GM12878 (cell line): Measurements from ENCODE around the gene B3GALNT2. TPM values are rescaled to one million over a fixed set of nuclear protein-coding genes. Genes with fewer than 3 reads are reported as not detected.

Source experiments
- ATAC-seq: fragments of 200-7000 bp; cut with Tn5 transposase; 3 replicates; pipeline ENCODE4 v1.9.1; 2020; ENCODE audit warnings: mild to moderate bottlenecking, moderate library complexity
- BruUV-seq: library from RNA; stranded (reverse); fragments of 400-500 nt; replicated peaks from 2 replicates; lab custom pipeline; 2021; lab: Mats Ljungman, UMichigan
- CTCF ChIA-PET: fragments of 300-600 bp; sonication (Branson Sonifier 250); formaldehyde crosslinking; extraction: SDS; loops from one replicate; lab custom pipeline; 2021; ENCODE audit warnings: inconsistent platforms; lab: Yijun Ruan, JAX
- POLR2A ChIA-PET: fragments of 350-600 bp; formaldehyde crosslinking; extraction: SDS; loops from one replicate; lab custom pipeline; 2021; ENCODE audit warnings: inconsistent platforms; lab: Charles Lee
- RAD21 ChIA-PET: fragments of 300-600 bp; sonication (Branson Sonifier 250); formaldehyde crosslinking; loops from one replicate; lab custom pipeline; 2023; ENCODE audit warnings: antibody characterized with exemption; ENCODE audit not compliant: unreplicated experiment; lab: Charles Lee
- SMC1A ChIA-PET: fragments of 300-600 bp; sonication (Branson Sonifier 250); formaldehyde crosslinking; loops from one replicate; lab custom pipeline; 2023; ENCODE audit not compliant: unreplicated experiment, uncharacterized antibody; lab: Charles Lee
- DNase-seq: peaks from one replicate; pipeline ENCODE4 v3.0.0-alpha.2; 2011; ENCODE audit warnings: low read depth, low spot score
- FAIRE-seq: peaks from 3 replicates; lab custom pipeline; 2011; peaks lifted over from hg19 to GRCh38; lab: Jason Lieb, UNC
- H2AFZ ChIP-seq: 2 replicates; pipeline ENCODE4 v1.6.0; 2011; ENCODE audit warnings: low read depth, low read length, control low read depth; ENCODE audit not compliant: control insufficient read depth
- H3K27ac ChIP-seq: 2 replicates; pipeline ENCODE4 v1.5.1; 2011; ENCODE audit warnings: control low read depth; ENCODE audit not compliant: control insufficient read depth, insufficient read depth
- H3K27me3 ChIP-seq, 2 experiments: replicated peaks in 1 of 2; 2 replicates each; pipeline versions ENCODE4 v1.6.0 to v1.6.1; 2011; ENCODE audit warnings: low read length in 1 of 2; ENCODE audit not compliant: control insufficient read depth in 2 of 2, insufficient read depth in 2 of 2
- H3K36me3 ChIP-seq, 2 experiments: 2 replicates each; pipeline ENCODE4 v1.5.1; 2011; ENCODE audit warnings: low read length in 1 of 2; ENCODE audit not compliant: control insufficient read depth in 2 of 2, insufficient read depth in 2 of 2
- H3K4me1 ChIP-seq: 2 replicates; pipeline ENCODE4 v1.6.1; 2011; ENCODE audit warnings: mild to moderate bottlenecking, low read length, moderate library complexity, mixed read lengths; ENCODE audit not compliant: control insufficient read depth, insufficient read depth
- H3K4me2 ChIP-seq: 2 replicates; pipeline ENCODE4 v1.6.0; 2011; ENCODE audit warnings: control low read depth; ENCODE audit not compliant: control insufficient read depth, insufficient read depth
- H3K4me3 ChIP-seq: fragments of 200-600 bp; sonication (generic); 2 replicates; pipeline ENCODE4 v1.5.1; 2016
- H3K79me2 ChIP-seq: 2 replicates; pipeline ENCODE4 v1.6.0; 2011; ENCODE audit warnings: low read length; ENCODE audit not compliant: control insufficient read depth, insufficient read depth
- H3K9ac ChIP-seq: 2 replicates; pipeline ENCODE4 v1.8.0; 2011; ENCODE audit warnings: low read length, control low read depth, mixed read lengths; ENCODE audit not compliant: control insufficient read depth, insufficient read depth
- H3K9me3 ChIP-seq: replicated peaks from 3 replicates; pipeline ENCODE4 v1.5.1; 2011; ENCODE audit warnings: mild to moderate bottlenecking, low read length; ENCODE audit not compliant: control insufficient read depth, insufficient read depth
- H4K20me1 ChIP-seq: 2 replicates; pipeline ENCODE4 v1.6.0; 2011; ENCODE audit not compliant: control insufficient read depth, insufficient read depth
- ATF2 ChIP-seq: IDR thresholded peaks from 2 replicates; pipeline ENCODE4 v1.6.1; 2012; ENCODE audit warnings: low read length, inconsistent platforms
- BACH1 ChIP-seq: fragments of 450-650 bp; IDR thresholded peaks from 2 replicates; pipeline ENCODE4 v1.6.1; 2017; ENCODE audit warnings: mild to moderate bottlenecking, borderline replicate concordance
- IKZF1 ChIP-seq: fragments of 450-650 bp; conservative IDR thresholded peaks from 2 replicates; pipeline ENCODE4 v1.6.1; 2017; ENCODE audit warnings: antibody characterized with exemption, mild to moderate bottlenecking
- ZNF384 ChIP-seq: IDR thresholded peaks from 2 replicates; pipeline ENCODE4 v1.6.1; 2012; ENCODE audit warnings: low read depth, mild to moderate bottlenecking, low read length, improper control_type of control experiment, borderline replicate concordance
- WGBS: methylation state at CpG from one replicate; pipeline ENCODE4 v1.1.6; 2016; ENCODE audit warnings: low lambda C conversion rate; ENCODE audit not compliant: insufficient replicate concordance, insufficient coverage; ENCODE audit errors: missing lambda C conversion rate; 5-methylcytosine and 5-hydroxymethylcytosine counted together
- in situ Hi-C: fragments of 300-500 bp; cut with MboI; formaldehyde crosslinking; loops from 9 replicates; pipeline ENCODE4 v1.14.3; 2018; ENCODE audit warnings: mixed read lengths
- intact Hi-C: fragments of 100-400 bp; cut with micrococcal nuclease; formaldehyde crosslinking; loops from one replicate; pipeline ENCODE4 v1.14.2; 2022; ENCODE audit not compliant: unreplicated experiment
- polyA plus RNA-seq, 11 experiments: library from polyadenylated mRNA; depleted of rRNA in 4 of 11; unstranded in 6 of 11; stranded (reverse) in 5 of 11; fragments of >200 nt; fragmentation: Nextera tagmentation in 4 of 11; fragmentation: Illumina TruSeq in 1 of 11; extraction: Ambion mirVana in 4 of 11; extraction: Trizol in 1 of 11; gene quantifications; 1 replicate in 1 of 11; 2 replicates in 10 of 11; pipeline versions ENCODE4 v1.2.1 to v1.2.3, GENCODE V29; 2011 to 2016; ENCODE audit warnings: inconsistent platforms in 2 of 11, missing spikeins in 2 of 11, low read depth in 1 of 11
- total RNA-seq, 4 experiments: library from RNA; depleted of rRNA in 3 of 4; stranded (reverse); fragments of >200 nt in 3 of 4; fragmentation: Illumina TruSeq in 1 of 4; extraction: Trizol in 1 of 4; gene quantifications; 2 replicates each; pipeline versions ENCODE4 v1.2.1 to v1.2.3, GENCODE V29; 2013 to 2021

The B3GALNT2 gene
- total and polyA plus RNA-seq, 10 of the 15 experiments (the other 5 are each of a cell fraction or from before 2014, with no cell fraction given): 0.77 to 19.7 (median 12.7) TPM

- no peak for TF ChIP-seq IKZF1
- TF ChIP-seq, all 136 proteins: peak for 0
These were observed 70.3 kb downstream of the B3GALNT2 start (continued) for GRCh38 chr1:235434001-235434400.

GRCh38 chr1:235430991-235431390 lies 73.3 kb downstream of the B3GALNT2 start:
- in situ Hi-C loops: no loop called here
- no peak for TF ChIP-seq ZNF384
- no peaks in the 10 kb centered on the region for H3K4me1 ChIP-seq
- 92% methylated on average over 5 of the region's 6 CpGs for WGBS
- H3K9ac ChIP-seq: no peak overlapping the region
- RAD21 ChIA-PET: no interaction called here
- DNase-seq (no peak), FAIRE-seq (no peak), ATAC-seq (no peak)
- H3K4me3 ChIP-seq: no peak overlapping the region
- H3K79me2 ChIP-seq: no peaks in the 10 kb centered on the region
- H2AFZ ChIP-seq: no peak overlapping the region
- BruUV-seq: no TSS peak
- H4K20me1 ChIP-seq: no peaks in the 10 kb centered on the region
- H3K27ac ChIP-seq: no peak overlapping the region
- H3K4me2 ChIP-seq: no peak overlapping the region
- no peaks in the 10 kb centered on the region for H3K9me3 ChIP-seq
- POLR2A ChIA-PET: no interaction called here
- SMC1A ChIA-PET: interaction anchor here (0.6 kb wide), 1 partner anchor 15 kb away, joined by 3 read pairs; no protein-coding TSS in a partner anchor
- intact Hi-C loops: no loop called here
- H3K36me3 ChIP-seq: peaks cover 0 to 5% of the 10 kb centered on the region in 2 experiments; a peak in 2 of 4 replicates
- CTCF ChIA-PET: interaction anchor here (1.0 to 1.2 kb wide), 2 partner anchors 14 to 16 kb away, joined by 3 to 4 read pairs; no protein-coding TSS in a partner anchor
- no peaks in the 10 kb centered on the region for H3K27me3 ChIP-seq

GRCh38 chr1:235429143-235429542 lies 75.1 kb downstream of the B3GALNT2 start:
- no TSS peak for BruUV-seq
- Histone ChIP-seq H3K4me1 (no peaks in the 10 kb centered on the region), H3K9ac (no peak overlapping the region), H2AFZ (no peak overlapping the region), H3K4me2 (no peak overlapping the region), H3K27me3 (no peaks in the 10 kb centered on the region), H3K36me3 (peaks cover 0 to 5% of the 10 kb centered on the region in 2 experiments; a peak in 3 of 4 replicates), H3K27ac (no peak overlapping the region), H3K79me2 (no peaks in the 10 kb centered on the region), H3K9me3 (no peaks in the 10 kb centered on the region), H3K4me3 (no peak overlapping the region)
- WGBS: 94% methylated on average over 4 of the region's 5 CpGs
- FAIRE-seq (no peak), DNase-seq (no peak)
- ChIA-PET POLR2A (no interaction called here), RAD21 (no interaction called here)
- intact Hi-C loops: no loop called here
- no peak for TF ChIP-seq BACH1
- TF ChIP-seq ATF2: no peak
- TF ChIP-seq, all 136 proteins: peak for 0
- in situ Hi-C loops: no loop called here
- SMC1A ChIA-PET: no interaction called here
- no peaks in the 10 kb centered on the region for H4K20me1 ChIP-seq
- CTCF ChIA-PET: interaction anchor here (0.9 kb wide), 1 partner anchor 12 kb away, joined by 3 read pairs; no protein-coding TSS in a partner anchor
- ATAC-seq: no peak
